ENCODE data around the gene ZIM2.

Gene ZIM2

GRCh38 chr19:56736571-56736970, 104.0 kb downstream of the ZIM2 start:
- Histone ChIP-seq H3K4me2 (no peak overlapping the region), H3K27ac (no peak overlapping the region), H4K20me1 (no peaks in the 10 kb centered on the region), H3K27me3 (no peaks in the 10 kb centered on the region), H3K9me3 (replicated peaks in 1 of 11) (no peaks in the 10 kb centered on the region), H3K4me1 (no peaks in the 10 kb centered on the region), H3K9ac (no peak overlapping the region), H3K4me3 (no peak overlapping the region), H3K36me3 (no peaks in the 10 kb centered on the region)
- TF ChIP-seq Cebpa-rat (IDR thresholded peaks at IDR 0.05): no peak

GRCh38 chr19:56732976-56733375, 107.5 kb downstream of the ZIM2 start:
- no peaks in the 10 kb centered on the region for H3K36me3 ChIP-seq

DNA sequence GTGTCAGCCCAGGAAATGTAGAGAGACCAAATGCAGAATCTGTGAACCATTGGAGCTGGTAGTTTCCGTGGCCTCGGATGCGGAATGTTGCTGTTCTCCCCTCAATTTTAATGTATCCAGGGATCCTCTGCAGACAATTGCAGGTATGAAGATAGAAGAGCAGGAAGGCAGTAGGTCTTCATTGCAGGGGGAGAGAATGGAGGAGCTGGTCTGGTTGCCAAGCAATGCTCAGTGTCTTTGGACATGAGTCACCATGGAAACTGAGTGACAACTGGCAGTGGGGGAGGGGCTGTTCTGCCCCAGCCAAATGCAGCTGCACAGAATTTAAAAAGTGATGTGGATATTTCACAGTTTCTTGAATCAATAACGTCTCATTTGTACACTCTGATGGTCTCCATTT, 112.8 kb downstream of the ZIM2 start:
- no peaks in the 10 kb centered on the region for H3K36me3 ChIP-seq
- no peak overlapping the region for H3K4me2 ChIP-seq
- no peaks in the 10 kb centered on the region; a peak in 1 of 20 replicates for H3K4me1 ChIP-seq
- H4K20me1 ChIP-seq: no peaks in the 10 kb centered on the region
- H3K9me3 ChIP-seq (replicated peaks in 1 of 11): no peaks in the 10 kb centered on the region
- no peak overlapping the region for H3K9ac ChIP-seq
- no peak for TF ChIP-seq Cebpa-rat (IDR thresholded peaks at IDR 0.05)
- H3K4me3 ChIP-seq: no peak overlapping the region
- no peak overlapping the region for H3K27ac ChIP-seq
- no peaks in the 10 kb centered on the region for H3K27me3 ChIP-seq

More at GRCh38 chr19:56732976-56733375, 107.5 kb downstream of the ZIM2 start:
- TF ChIP-seq Cebpa-rat (IDR thresholded peaks at IDR 0.05): no peak
- Histone ChIP-seq H3K27me3 (no peaks in the 10 kb centered on the region), H3K4me1 (no peaks in the 10 kb centered on the region; a peak in 1 of 20 replicates), H4K20me1 (no peaks in the 10 kb centered on the region), H3K4me3 (no peak overlapping the region), H3K4me2 (no peak overlapping the region), H3K27ac (no peak overlapping the region), H3K9me3 (replicated peaks in 1 of 11) (no peaks in the 10 kb centered on the region), H3K9ac (no peak overlapping the region)

- no peak for TF ChIP-seq Cebpa-rat (IDR thresholded peaks at IDR 0.05)
These were observed 114.6 kb downstream of the ZIM2 start for GRCh38 chr19:56725829-56726424.

More at GRCh38 chr19:56725829-56726424, 114.6 kb downstream of the ZIM2 start:
- Histone ChIP-seq H3K4me1 (no peaks in the 10 kb centered on the region), H3K4me2 (no peak overlapping the region), H3K9ac (no peak overlapping the region), H3K9me3 (replicated peaks in 1 of 11) (no peaks in the 10 kb centered on the region), H3K36me3 (no peaks in the 10 kb centered on the region), H3K27me3 (no peaks in the 10 kb centered on the region), H4K20me1 (no peaks in the 10 kb centered on the region), H3K27ac (no peak overlapping the region), H3K4me3 (no peak overlapping the region)

Measured in BLaER1 treated with 17β-estradiol and CSF1 and Interleukin-3, amounts not matched to agents 10 nM and 100 nM (cell line).